Stimulated activated CD8-positive, alpha-beta memory T cell treated with anti-CD3 and anti-CD28 coated beads, Interleukin-4, amount 100 ng/mL, for 48 hours (primary cell): ENCODE results near the gene TP73.
A peak's percentile ranks its signal among the peaks of the same experiment; 100 is the strongest.

Experiments
- DNase-seq: peaks from one replicate; pipeline ENCODE4 v3.0.0-alpha.2; 2020

Gene TP73

DNA sequence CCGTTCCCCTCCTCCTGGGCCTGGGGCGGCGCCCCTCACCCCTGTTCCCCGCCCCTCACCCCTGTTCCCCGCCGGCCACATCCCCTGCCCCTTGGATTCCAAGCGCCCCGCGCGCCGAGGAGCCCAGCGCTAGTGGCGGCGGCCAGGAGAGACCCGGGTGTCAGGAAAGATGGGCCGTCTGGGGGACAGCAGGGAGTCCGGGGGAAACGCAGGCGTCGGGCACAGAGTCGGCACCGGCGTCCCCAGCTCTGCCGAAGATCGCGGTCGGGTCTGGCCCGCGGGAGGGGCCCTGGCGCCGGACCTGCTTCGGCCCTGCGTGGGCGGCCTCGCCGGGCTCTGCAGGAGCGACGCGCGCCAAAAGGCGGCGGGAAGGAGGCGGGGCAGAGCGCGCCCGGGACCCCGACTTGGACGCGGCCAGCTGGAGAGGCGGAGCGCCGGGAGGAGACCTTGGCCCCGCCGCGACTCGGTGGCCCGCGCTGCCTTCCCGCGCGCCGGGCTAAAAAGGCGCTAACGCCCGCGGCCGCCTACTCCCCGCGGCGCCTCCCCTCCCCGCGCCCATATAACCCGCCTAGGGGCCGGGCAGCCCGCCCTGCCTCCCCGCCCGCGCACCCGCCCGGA is at the start of gene TP73:
TP73 (plus strand) TSS at position 587 of the 618 bp plus-strand sequence. CDS start 29,850 bp downstream, outside the sequence.
- DNase-seq = no peak

DNA sequence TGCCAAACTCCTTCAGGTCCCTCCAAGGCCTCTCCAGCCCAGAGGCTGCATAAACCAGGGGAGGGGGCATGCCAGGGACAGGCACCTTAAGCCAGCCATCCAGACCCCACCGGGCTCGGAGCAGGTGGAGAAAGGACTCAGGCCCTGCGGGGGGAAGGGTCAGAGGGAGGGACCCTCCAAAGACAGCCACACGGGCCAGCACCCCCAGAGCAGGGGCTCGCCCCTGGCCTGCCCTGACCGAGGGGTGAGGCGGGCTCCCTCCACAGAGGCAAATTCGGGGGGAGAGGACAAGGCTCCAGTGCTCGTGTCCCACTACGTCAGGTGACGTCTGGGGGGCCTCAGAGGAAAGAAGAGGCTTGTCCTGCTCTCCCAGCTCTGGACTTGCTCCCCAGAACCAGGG is 49.2 kb upstream of the TP73 start:
- no peak for DNase-seq

DNA sequence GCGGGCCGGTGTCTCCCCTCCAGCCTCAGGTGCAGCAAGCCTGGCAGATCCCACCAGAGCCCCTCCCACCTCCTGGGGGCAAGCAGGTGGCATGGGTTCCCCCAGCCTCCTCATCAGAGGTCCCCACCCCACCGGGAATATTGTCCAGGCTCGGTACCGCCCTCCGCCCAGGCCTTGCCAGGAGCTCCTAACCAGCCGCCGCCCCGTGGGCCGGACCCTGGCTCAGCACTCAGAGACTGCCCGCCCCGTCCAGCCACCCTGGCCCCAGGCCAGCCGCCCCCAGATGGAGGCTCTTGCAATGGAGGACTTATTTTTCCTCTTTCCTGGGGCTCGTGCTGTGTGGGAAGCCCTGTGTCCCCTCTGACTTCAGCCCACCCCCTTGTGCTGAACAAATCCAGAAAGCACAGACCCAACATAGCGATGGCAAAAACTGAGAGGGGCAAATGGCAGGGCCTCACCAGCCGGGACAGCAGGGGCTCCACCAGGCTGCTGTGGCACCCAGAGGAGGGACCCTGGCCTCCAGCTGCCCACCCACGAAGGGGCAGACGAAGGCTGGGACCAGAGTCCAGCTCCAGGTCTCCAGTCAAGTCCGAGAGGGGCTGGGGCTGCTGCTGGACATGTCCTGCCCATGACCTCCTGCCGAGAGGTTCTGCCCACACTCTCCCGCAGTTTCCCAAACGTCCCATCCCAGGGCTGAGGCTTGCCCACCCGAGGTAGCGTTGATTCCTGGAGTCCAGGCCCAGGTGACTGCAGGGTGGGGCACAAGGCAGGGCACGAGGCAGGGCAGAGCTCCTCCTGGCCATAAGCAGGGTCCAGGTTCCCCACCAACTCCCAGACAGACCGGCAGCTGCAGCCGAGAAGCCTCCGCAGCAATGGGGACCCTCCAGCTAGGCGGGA is 48.5 kb upstream of the TP73 start:
- DNase-seq = no peak

DNA sequence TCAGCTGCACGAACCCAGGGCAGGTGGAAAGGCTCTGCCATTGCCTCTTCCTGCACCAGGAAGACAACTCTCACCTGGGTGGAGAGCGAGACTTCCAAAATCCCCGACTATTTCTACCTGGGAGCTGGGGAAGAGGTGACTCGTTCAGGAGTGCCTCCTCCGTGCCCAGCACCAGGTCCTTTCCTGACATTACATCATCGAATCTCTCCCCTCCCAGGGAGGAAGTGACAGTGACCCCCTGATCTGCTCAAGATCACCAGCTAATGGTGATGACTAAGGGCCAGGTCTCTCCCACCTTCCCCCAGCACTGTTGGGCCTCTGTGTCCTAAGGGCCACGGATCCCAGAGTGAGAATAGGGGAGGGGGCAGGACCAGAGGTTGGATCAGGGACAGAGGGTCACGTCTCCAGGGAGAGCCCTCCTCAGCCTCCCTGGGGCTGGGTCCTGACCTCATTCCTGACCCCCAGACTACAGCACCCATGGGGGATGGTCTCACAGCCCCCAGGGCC is 47.8 kb upstream of the TP73 start:
- no peak for DNase-seq

DNA sequence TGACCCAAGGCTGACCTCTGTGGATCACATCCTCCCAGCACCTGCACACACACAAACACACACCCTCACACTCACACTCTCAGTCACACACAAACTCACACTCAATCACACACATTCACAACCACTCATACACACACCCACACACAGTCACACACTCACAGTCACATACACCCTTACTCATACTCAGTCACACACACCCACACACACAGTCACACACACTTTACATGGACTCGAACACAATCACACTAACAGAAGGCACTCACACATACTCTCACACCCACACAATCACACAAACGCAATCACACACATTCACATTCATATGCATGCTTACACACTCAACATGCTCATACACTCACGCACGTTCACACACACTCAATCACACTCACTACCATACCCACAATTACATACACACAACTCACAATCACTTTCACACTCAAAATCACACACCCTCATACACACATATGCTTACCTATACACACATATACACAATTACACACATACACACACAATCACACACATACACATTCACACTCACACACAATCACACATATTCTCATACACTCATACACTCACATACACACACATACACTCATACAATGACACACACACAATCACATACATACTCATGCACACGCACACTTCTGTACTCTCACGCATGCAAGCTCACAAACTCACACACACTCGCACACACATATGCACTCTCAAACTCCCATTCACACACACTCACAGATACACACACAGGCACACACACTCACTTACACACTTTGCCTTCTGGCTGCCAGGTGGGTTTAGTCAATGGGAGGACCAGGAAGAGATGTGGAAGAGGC is 47.1 kb upstream of the TP73 start:
- no peak for DNase-seq

DNA sequence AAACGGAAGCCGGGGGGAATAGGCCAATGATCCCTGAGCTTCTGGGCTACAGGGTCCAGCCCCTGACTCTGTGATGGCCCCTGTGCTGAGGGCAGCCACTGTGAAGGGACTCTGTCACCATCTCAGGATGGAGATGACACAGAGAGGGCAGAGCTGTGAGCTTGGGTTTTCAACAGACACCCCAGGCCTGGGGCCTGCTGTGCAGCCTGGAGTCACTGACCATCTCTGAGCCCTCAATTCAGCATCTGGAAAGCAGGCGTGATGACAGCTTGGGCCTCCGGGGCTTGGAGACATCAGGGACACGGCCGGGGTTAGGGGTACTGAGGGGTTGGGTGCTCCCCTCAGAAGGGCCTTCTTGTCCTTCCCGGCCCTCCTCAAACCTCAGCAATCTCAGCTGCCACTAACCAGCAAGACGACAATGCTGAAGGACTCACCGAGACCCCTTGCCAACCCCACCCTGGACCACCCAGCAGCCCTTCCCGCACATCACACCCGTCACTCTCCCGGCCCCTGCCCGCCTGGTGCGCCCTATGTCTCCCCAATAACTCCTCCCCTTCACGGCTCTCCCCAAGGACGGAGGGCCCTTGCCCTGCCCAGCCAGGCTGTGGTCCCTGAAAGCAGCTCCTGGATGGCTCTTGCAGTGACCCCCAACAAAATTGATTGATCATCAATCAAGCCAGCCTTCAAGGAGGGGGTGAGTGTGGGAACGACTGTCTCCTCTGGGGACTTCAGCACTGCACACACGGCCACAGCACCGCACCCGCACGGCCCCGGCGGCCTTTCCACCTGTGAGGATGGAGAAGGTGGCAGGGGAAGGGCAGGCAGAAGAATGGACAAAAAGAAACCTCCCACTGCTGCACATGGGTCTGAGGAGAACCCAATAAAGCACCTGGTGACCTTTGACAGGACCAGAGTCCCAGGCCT is 45.3 kb upstream of the TP73 start:
- no peak for DNase-seq

DNA sequence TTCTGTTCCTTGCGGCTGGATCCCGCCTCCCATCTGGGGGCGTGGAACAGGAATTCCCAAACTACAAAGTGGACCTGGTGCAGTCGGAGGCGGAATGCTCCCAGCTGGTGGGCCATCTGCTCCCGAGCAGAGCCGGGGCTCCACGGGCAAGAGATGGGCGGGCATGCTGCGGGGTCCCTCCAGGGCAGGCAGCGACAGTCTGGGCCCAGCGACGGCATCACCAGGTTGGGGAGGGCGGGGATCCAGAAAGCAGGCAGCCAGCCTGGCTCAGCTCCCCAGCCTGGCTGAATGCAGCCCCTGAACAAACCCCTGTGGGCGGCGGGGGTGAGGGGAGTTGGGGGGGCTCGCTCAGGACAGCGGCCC is 44.6 kb upstream of the TP73 start:
- DNase-seq = no peak

DNA sequence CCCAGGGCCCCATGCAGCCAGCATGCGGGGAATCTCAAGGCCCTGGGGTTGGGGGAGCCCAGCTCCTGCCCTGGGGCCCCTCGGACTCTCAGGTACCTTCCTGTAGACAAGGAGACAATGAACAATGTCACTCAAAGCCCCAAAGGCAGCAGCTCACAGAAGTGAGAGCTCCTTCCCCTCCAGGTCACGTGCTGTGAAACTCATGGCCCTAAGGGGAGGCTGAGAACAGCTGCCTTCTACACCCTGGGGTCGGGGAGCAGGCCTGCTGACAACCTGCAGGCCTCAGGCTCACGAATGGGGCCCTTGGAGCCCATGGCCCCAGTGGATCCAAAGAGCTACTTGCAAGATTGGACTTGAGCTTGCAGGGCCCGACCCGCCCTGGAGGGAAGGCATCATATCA is 44.2 kb upstream of the TP73 start:
- DNase-seq = no peak

DNA sequence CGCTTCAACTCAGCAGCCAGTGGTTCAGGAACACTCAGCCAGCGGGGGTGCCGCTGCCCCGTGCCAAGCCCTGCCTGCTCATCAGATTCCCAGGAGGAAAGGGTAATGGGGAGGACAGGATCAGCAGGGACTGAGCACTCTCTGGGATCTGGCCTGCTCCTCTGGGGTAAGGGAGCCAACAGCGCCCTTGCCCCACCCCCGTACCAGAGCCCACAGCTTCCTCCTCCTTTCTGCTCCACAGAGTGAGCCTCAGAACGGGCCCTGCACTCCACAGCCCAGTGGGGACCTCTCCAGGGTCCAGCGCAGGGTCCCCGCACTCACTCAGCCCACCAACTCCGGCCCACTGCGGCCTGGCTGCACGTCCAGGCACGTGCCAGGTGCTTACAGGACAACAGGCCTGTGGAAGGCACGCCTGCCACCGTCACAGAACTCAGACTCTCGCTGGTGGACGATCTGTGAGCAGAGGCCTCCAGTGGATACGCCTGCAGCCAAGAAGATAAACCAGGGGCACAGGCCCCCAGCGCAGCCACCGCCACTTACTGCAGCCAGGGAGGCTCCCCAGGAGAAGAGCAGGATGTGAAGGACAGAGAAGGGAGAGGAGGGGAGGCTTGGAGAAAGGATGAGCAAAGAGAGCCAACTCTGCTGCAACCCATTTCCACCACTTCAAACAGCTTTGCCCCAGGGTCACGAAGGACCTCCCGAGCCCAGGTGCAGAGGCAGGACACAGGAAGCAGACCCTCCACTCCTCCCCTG is 43.1 kb upstream of the TP73 start:
- DNase-seq = no peak

DNA sequence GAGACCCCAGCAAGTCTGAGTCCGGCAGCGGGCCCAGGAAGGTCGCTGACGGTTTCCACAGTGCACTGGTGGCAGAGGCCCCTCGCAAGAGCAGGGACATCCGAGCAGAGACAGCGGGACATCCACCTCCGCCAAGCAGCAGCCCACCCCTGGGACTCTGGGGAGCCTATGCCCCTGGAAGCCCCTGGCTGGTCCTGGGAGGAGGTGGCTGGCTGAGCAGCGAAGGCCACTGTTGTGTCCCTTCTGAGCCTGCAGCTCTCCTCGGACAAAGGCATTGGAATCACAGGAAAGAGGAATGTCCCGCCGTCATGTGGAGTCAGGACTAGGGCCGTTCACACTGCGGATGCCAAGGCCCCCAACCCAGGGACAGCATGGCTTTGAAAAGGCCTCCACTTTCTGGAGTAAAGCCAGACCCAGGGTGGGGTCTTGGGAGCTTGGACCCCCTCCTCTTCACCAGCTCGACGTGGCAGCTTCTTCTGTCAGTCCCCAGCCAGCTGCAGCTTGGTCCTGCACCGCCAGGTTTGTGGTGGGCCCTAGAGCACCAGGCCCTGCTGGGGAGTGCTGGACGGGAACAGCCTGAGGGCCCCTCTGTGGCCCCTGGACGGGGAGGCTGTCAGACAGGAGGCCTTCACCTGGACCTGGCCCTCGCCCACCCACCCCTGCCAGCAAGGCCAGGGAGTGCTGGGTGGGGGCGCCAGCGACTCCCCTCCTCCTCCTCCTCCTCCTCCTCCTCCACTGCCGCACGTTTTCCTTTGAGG is 42.4 kb upstream of the TP73 start:
- DNase-seq = no peak

DNA sequence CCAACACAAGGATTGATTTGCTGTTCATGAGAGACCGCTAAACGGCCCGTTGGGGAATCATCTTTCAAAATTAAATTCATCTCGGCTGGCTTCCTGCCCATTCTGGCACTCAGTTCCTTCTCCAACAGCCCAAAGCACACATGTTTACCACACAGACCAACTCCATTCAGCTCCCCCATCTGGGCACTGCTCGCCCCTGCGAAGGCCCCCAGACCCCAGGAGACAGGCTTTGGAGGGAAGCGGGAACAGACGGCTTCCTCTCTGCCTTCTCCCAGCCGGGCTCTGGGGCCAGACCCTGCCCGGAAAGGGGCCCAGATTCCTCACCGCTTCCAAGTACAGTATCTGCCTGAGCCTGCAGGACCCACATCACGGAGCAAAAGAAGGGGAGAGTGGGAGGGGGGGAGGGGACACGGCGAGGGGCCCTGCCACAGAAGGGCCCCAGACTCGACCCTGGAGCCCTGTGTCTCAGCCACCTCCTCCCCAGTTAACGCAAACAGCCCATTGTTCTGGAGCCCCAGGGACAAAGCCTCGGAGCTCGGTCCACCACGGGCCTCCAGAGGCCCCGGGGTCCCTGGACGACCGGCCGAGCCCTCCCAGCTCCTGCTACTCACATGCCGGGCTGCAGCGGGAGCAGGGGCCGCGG is 41.7 kb upstream of the TP73 start:
- DNase-seq = no peak

DNA sequence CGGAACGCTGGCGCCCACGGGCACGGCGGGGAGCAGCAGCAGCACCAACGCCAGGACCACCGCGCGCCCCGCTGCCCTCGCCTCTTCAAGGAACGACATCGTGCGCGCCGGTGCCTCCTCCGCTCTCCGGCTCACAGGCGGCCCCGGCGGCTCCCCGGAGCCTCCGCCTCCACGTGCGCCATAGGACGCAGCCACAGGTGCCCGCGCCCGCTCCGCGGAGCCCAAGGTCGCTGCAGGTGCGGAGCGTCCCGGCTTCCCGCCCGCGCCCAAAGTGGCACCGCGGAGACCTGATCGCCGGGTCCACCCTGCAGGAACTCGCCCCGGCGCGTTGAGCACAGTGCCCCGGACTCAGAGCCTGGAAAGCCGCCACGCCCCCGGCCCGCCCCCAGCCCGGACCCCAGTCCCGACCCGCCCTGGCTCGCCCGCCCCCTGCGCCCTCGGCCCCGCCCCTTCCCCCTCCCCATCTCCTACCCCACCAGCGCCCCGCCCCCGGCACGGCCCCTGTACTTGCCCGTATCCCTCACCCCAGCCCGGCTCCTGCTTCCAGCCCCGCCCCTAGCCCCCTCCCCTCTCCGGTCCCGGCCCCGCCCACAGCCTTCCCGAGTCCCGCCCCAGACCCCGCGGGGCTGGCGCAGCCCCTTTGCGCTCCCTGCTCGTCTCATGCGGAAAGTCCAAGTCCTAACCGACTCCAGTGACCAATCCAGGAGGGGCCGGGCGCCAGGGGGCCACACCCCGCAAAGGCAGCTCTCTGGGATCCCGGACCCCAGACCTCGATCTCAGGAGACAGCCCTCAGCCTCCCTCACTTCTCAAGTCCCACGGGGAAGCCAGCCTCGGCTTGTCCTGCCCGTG is 40.9 kb upstream of the TP73 start, which contains the start of gene MEGF6:
MEGF6 (minus strand) TSS at position 339 of the 850 bp plus-strand sequence; CDS start at position 99, 240 bp downstream.
- DNase-seq = peak; percentile 75

DNA sequence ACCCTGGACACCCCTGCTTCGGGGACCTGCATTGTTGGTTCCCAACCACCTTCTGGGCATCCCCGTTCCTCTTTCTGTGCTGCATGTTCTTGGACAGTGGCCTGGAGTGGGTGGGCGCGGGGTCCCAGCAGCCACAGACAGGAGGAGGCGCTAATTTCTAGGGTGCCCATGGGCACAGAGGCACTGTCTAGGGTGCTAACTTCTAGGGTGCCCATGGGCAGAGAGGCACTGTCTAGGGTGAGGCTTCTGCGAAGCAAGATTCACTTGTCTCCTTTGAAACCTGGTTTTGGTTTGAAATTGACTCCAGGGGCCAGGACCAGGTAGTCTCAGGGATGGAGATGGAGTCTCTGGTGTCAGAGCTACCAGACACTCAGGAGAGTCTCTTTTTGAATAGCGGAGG is 40.2 kb upstream of the TP73 start:
- no peak for DNase-seq

DNA sequence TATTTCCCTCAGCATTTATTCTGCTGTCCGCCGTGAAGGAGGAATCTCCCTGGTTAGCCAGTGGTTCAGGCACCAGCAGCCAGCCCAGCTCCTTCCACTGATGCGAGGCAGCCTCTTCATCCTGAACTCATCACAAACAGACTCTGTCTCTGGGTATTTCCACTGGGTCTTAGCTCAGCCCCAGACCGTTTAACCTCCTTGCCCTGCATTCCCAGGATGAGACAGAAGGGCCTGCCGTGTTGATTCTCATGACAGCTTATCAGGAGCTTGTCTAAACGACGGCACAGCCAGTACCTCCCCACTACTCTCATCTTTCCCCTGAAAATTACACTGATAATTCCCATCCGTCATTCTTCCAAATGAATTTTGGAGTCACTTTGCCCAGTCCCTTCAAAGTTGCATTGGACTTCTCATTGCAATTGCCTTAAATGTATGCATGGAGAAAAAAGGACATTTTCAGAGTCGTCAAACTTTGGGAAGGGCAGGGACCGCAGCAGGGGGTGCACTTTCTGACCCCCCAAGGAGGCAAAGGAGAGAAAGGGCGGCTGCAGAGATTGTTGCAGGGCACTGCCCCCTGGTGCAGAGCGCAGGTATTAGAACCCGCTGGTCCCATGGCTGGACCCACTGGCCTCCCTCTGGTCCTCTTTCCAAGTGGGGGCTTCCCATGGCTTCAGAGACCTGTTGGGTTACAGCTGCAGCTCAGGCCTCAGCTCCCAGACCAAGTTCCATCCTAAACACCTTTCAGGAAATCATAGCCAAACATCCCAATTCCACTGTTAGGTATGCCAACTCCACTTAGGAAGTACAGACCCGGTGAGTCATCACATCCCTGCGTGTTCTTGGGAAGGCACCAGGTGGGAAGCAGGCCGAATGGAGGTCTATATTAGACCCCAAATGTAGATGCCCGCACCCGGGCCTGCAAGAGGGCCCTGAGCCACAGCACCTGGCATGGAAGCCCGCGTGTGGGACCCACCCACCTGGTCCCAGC is 37.3 kb upstream of the TP73 start:
- peak; percentile 38 for DNase-seq

DNA sequence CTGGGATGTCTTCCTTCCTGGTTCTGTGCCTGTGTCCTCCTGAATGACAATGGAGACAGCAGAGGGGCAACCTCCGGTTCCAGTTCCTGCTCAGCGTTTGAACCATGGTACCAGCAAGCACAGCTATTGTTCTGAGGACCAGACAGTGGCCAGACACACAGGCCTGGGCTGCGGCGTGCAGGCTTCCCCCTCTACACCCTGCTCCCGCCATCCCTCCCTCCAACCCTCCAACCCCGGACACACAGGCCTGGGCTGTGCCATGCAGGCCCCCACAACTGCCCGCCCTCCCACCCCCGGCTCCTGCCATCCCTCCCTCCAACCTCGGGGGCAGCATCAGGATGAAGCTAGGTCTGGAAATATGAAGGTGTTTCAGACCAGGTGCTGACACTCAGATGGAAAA is 35.5 kb upstream of the TP73 start:
- no peak for DNase-seq

DNA sequence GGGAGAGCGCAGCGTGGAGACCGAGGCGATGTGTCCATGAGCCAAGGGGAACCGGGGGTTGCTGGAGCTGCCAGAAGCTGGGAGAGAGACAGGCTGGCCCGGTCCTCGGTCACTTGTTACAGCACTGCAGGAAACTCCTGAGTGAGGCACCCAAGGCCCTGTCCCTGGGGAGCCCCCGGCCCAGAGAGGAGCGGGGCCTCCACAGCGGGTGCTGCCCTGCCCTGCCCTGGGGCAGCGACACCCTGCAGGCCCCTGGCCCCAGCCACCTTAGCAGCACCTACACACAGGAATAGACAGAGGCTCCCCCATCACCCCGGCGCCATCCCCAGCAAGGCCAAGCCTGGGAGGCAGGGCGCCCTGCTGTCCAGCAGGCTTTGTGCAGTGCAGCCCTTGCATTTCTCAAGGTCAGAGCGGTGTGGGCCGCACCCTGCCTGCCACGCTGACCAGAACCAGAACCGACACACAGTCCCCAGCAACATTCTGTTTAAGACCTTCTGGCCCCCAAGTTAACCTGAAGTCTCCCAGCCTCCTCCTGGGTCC is 34.4 kb upstream of the TP73 start:
- no peak for DNase-seq

DNA sequence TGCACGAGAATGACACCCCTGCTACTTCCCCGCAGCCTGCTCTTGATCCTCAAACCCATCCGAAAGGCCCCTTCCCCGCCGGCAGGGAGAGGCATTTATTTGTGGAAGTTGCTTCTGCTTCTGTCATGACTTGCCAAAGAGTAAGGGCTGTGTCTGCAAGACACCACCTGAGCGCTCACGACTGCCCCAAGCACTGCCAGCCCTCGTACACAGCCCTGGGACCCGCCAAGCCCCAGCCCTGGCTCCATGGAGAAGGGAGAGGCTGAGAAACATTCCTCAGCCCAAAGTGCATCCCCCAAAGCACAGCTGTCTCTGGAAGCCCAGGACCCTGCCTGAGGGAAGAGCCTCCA is 33.8 kb upstream of the TP73 start:
- no peak for DNase-seq
